HL-60 (cell line): ENCODE measurements around the gene GLP1R.

Source experiments
- POLR2AphosphoS5 ChIP-seq: IDR thresholded peaks from 2 replicates; pipeline ENCODE4 v1.6.1; 2012; ENCODE audit warnings: low read depth
- TF ChIP-seq, protein P1 (sequence below): IDR thresholded peaks from one replicate; pipeline ENCODE4 v1.5.1; 2011; ENCODE audit warnings: low read length, control low read depth, inconsistent platforms; ENCODE audit not compliant: insufficient read depth

DNA sequence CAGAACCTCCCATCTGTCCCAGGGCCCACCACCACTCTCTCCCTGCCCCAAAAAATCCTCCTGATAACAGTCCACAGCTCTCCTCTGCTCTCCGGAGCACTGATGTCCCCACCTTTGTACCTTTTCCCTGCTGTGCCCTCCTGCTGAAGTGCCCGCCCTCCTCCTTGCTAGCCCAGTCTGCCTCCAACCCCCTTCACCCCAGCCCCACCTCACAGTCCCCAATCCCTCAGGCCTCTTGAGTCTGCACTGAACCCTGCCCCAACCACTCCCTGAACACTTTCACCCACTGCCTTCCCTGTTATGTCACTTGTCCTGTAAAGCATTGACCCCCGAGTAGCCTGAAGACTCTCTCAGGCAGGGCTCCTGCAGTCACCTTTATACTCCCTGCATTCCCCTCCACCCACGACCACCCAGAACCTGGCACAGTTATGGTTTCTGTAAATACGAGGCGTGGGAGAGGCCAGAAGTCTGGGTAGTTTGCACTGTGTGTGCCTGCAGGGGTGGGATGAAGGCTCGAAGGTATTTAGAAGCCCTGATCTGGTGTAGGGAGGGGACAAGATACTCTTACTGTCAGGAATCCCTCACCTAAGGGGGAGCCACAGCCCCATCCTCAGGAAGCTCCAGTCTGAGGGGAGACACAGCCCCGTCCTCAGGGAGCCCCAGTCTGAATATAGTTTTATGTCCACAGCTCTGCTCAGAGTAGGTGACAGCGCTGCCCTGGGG is 5.4 kb downstream of the GLP1R start:
- TF ChIP-seq, protein P1, sequence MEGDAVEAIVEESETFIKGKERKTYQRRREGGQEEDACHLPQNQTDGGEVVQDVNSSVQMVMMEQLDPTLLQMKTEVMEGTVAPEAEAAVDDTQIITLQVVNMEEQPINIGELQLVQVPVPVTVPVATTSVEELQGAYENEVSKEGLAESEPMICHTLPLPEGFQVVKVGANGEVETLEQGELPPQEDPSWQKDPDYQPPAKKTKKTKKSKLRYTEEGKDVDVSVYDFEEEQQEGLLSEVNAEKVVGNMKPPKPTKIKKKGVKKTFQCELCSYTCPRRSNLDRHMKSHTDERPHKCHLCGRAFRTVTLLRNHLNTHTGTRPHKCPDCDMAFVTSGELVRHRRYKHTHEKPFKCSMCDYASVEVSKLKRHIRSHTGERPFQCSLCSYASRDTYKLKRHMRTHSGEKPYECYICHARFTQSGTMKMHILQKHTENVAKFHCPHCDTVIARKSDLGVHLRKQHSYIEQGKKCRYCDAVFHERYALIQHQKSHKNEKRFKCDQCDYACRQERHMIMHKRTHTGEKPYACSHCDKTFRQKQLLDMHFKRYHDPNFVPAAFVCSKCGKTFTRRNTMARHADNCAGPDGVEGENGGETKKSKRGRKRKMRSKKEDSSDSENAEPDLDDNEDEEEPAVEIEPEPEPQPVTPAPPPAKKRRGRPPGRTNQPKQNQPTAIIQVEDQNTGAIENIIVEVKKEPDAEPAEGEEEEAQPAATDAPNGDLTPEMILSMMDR = no peak
- no peak for TF ChIP-seq POLR2AphosphoS5
